IPS-20b (cell line): Measurements from ENCODE around the gene IGLL1.

Experiments
- H3K27ac ChIP-seq: one replicate; pipeline ENCODE4 v1.5.1; 2013; ENCODE audit warnings: low read length
- H3K27me3 ChIP-seq: 2 replicates; pipeline ENCODE4 v1.6.1; 2013; ENCODE audit warnings: mild to moderate bottlenecking, low read length, inconsistent platforms; ENCODE audit not compliant: insufficient read depth
- H3K36me3 ChIP-seq: 2 replicates; pipeline ENCODE4 v1.6.1; 2013; ENCODE audit warnings: low read depth, mild to moderate bottlenecking, inconsistent platforms, low read length, moderate library complexity; ENCODE audit not compliant: insufficient read depth
- H3K4me1 ChIP-seq: 2 replicates; pipeline ENCODE4 v1.6.1; 2013; ENCODE audit warnings: mild to moderate bottlenecking, control low read depth, inconsistent platforms, low read length, moderate library complexity; ENCODE audit not compliant: insufficient read depth
- H3K4me3 ChIP-seq: 2 replicates; pipeline ENCODE4 v1.5.1; 2013; ENCODE audit warnings: mild to moderate bottlenecking, low read length, inconsistent platforms
- H3K9ac ChIP-seq: 2 replicates; pipeline ENCODE4 v1.6.1; 2013; ENCODE audit warnings: low read depth, mild to moderate bottlenecking, inconsistent platforms, low read length, moderate library complexity
- H3K9me3 ChIP-seq: 2 replicates; pipeline ENCODE4 v1.6.1; 2013; ENCODE audit warnings: mild to moderate bottlenecking, low read depth, low read length, inconsistent platforms; ENCODE audit not compliant: insufficient read depth

IGLL1 gene

DNA sequence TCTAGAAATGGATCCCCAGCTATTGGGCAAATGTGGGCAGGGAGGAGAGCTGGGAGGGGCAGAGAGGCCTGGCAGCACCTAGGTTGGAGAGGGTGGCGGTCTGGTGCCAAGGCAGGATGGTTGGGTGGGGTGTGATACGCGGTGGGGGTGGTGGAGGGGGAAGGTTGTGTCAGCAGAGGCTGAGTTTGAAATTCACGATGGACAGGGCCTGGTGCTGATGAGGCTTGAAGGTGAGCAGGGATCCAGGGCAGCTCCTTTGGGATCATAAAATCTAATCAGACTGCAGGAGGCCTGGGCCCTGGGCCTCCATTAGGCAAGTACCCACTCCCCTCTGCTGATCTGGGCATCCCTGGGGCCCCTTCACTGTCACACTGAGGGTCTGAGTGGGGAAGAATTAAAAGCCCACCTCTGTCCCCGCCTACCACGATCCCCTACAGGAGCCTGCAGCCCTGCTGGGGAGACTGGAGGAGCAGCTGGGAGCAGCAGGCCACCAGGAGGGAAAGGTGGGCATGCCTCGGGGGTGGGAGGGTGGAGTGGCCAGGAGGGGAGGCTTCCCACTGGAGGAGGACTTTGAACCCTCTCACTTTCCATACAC is 24.0 kb downstream of the IGLL1 start:
- Histone ChIP-seq H3K27ac (no peak overlapping the region), H3K4me1 (no peaks in the 10 kb centered on the region), H3K4me3 (no peak overlapping the region), H3K9me3 (no peaks in the 10 kb centered on the region), H3K9ac (no peak overlapping the region), H3K27me3 (peaks cover 17% of the 10 kb centered on the region; the same call in 1 of the 2 replicates), H3K36me3 (no peaks in the 10 kb centered on the region)

DNA sequence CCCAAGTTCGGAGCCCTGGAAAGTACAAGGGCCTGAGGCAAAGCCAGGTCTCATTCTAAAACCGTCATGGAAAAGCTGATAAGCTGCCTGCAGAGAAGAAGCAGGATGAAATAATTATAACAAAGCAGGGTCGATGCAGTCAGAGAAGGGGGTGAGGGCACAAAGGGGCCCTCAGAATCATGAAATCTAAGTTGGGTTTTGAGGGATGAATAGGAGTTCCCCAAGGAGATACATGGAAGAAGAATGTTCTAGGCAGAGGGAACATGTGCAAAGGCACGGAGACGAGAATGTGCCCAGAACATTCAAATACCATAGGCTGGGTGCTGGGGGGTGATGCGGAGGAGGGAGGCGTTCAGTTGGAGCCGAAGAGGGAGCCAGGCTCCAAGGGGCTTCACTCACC is 25.0 kb downstream of the IGLL1 start:
- Histone ChIP-seq H3K36me3 (no peaks in the 10 kb centered on the region), H3K4me1 (no peaks in the 10 kb centered on the region), H3K9ac (no peak overlapping the region), H3K27me3 (peaks cover 17% of the 10 kb centered on the region; the same call in 1 of the 2 replicates), H3K27ac (no peak overlapping the region), H3K4me3 (no peak overlapping the region), H3K9me3 (peaks cover 5% of the 10 kb centered on the region; the same call in 1 of the 2 replicates)

DNA sequence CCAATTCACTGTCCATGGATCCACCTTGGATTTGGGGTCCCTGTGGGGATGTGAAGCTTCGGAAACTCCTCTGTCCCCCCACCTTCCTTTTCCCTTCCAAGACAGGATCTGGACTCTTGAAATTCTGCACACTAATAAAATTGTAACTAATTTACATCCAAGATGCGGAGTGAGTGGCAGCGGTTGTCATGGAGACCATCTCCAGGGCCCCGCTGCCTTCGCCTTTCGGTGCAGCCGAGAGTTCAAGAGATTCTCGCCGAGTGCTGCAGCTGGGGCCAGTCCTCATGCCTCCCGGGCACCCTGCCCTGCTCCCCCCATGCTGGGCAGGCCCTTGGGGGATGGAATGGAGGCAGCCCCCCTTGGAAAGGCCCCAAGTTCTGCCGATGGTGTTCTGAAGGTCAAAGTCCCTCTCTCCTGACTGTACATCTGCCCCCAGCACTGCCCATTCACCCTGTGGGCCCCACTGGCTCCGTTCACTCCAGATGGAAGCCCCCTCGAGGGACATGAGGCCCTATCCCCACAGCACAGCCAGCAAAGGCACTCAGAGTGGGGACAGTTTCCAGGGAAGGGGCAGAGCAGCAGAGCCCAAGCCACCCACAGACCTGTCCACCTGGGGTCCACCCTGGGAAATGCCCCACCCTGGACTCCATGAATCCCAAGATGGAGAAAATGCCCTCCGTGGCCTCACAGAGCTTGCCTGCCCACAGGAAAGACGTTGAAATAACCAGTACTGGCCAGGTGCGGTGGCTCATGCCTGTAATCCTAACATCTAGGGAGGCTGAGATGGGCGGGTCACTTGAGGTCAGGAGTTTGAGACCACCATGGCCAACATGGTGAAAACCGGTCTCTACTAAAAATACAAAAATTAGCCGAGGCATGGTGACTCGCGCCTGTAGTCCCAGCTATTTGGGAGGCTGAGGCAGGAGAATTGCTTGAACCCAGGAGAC is 25.9 kb downstream of the IGLL1 start:
- Histone ChIP-seq H3K27me3 (peaks cover 17% of the 10 kb centered on the region; the same call in 1 of the 2 replicates), H3K4me3 (no peak overlapping the region), H3K27ac (no peak overlapping the region), H3K9me3 (peaks cover 5% of the 10 kb centered on the region; the same call in 1 of the 2 replicates), H3K4me1 (no peaks in the 10 kb centered on the region), H3K36me3 (no peaks in the 10 kb centered on the region), H3K9ac (no peak overlapping the region)

DNA sequence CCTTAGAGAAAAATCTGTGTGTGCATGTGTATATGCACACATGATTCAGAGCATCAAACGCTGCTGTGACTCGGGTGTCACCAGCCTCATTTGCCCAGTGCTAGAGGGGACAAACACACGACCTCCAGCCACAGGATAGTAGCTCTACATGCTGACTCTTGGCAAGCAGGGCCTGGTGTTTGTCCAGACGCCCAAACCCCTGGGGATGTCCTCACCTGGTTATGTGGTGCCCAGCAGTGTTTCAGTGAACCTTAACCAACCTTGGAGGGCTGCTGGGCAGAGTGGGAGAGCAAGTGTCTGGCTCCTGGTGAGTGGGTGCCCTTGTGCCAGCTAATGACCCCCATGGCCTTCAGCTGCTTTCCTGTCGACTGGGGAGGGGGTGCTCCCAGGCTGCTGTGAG is 26.7 kb downstream of the IGLL1 start:
- Histone ChIP-seq H3K4me1 (no peaks in the 10 kb centered on the region), H3K9me3 (peaks cover 5% of the 10 kb centered on the region; the same call in 1 of the 2 replicates), H3K9ac (no peak overlapping the region), H3K27ac (no peak overlapping the region), H3K27me3 (peaks cover 17% of the 10 kb centered on the region; the same call in 1 of the 2 replicates), H3K4me3 (no peak overlapping the region), H3K36me3 (no peaks in the 10 kb centered on the region)

DNA sequence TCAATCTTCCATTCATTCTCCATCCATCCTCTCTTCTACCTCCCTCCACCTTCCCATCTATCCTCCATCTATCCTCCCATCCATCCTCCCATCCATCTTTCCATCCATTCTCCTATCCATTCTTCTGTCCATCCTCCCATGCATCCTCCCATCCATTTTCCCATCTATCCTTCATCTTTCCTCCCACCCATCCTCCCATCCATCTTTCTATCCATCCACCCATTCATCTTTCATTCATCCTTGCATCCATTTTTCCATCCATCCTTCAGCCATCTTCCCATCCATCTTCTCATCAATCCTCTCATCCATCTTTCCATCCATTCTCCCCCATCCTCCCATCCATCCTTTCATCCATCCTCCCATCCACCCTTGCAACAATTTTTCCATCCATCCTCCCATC is 27.5 kb downstream of the IGLL1 start:
- Histone ChIP-seq H3K27ac (no peak overlapping the region), H3K4me3 (no peak overlapping the region), H3K27me3 (peaks cover 17% of the 10 kb centered on the region; the same call in 1 of the 2 replicates), H3K9me3 (peaks cover 5% of the 10 kb centered on the region; the same call in 1 of the 2 replicates), H3K36me3 (no peaks in the 10 kb centered on the region), H3K4me1 (no peaks in the 10 kb centered on the region), H3K9ac (no peak overlapping the region)

DNA sequence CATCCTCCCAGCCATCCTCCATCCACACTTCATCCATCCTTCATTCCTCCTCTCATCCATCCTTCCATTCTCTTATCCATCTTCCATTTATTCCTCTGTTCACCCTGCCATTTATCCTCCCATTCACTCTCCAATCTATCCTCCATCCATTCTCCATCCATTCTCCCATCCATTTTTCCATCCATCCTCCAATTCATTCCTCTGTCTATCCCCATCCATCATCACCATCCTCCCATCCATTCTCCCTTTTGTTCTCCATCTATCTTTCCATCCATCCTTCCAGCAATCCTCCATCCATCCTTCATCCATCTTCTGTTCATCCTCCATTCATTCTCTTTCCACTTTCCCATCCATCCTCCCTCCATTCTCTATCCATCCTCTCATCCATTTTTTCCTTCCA is 28.7 kb downstream of the IGLL1 start:
- H3K4me1 ChIP-seq, result no peaks in the 10 kb centered on the region
- no peak overlapping the region for H3K9ac ChIP-seq
- peaks cover 17% of the 10 kb centered on the region; the same call in 1 of the 2 replicates for H3K27me3 ChIP-seq
- no peak overlapping the region for H3K4me3 ChIP-seq
- no peak overlapping the region for H3K27ac ChIP-seq
- peaks cover 5% of the 10 kb centered on the region; the same call in 1 of the 2 replicates for H3K9me3 ChIP-seq
- no peaks in the 10 kb centered on the region for H3K36me3 ChIP-seq

DNA sequence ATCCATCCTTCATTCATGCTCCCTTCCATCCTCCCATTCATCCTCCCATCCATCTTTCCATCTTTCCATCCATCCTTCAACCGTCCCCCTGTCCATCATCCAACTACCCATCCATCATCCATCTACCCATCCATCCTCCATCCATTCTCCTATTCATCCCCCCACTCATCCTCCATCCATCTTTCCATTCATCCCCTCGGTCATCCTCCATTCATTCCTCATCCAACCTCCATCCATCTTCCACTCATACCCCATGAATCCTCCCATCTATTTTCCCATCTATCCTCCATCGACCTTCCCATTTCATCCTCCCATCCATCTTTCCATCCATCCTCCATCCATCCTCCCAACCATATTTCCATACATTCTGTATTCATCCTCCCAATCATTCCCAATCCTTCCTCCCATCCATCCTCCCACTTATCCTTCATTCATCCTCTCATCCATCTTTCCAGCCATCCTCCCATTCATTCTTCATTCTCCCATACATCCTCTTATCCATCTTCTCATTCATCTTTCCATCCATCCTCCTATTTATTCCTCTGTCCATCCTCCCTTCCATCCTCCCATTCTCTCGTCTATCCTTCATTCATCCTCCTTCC is 29.9 kb downstream of the IGLL1 start:
- peaks cover 17% of the 10 kb centered on the region; the same call in 1 of the 2 replicates for H3K27me3 ChIP-seq
- H3K27ac ChIP-seq, result no peak overlapping the region
- H3K9me3 ChIP-seq, result peaks cover 5% of the 10 kb centered on the region; the same call in 1 of the 2 replicates

DNA sequence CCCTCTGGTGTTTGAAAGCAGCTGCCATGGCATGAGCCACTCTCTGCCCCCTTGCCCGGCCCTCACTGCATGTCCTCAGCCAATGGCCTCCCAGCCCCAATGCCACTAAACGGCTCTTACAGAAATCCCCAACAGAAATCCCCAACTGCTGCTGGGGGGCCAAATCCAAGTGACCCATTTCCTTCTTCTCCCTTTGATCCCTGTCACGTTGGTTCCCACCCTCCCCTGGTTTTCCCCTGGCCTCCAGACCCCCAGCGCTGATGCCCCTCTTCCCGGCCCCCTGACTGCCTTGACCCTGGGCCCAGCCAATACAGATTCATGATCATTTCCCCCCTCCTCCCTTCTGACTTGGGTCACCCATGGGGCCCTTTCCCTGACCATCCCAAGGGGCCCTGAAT is 30.9 kb downstream of the IGLL1 start:
- H3K4me1 ChIP-seq, result no peaks in the 10 kb centered on the region
- peaks cover 17% of the 10 kb centered on the region; the same call in 1 of the 2 replicates for H3K27me3 ChIP-seq

More for the DNA sequence above, 29.9 kb downstream of the IGLL1 start:
- Histone ChIP-seq H3K4me3 (no peak overlapping the region), H3K36me3 (peaks cover 4% of the 10 kb centered on the region; the same call in 1 of the 2 replicates), H3K4me1 (no peaks in the 10 kb centered on the region), H3K9ac (no peak overlapping the region)

DNA sequence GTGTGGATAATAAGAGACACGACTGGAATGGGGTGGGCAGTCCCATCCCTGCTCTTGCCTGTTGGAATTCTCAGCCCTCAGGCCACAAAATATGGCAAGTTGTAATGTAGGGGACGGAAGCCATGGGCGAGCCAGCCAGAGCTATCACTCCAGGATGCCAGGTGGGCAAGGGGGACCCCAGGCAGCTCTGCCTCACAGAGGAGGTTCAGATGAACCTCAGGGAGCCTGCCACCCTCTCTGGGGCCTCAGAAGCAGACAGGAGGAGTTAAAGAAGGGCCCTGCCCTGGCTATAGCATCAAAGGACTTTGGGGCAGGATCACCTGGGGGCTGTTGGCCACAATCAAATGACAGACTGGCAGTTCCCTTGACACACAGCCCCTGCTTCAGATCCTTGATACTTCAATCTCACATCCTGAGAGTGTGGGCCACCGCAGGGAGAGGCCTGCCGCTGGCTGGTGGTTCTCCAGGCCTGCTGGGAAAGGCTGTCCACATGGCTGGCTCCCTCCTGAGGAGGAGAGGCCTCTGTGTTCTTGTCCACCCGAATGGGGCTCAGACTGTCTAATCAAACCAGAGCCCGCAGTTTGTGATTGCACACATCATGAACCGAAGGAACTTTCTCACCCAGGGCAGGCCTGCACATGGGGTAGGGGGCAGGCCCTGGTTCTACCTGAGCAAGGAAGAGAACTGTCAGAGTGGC is 31.4 kb downstream of the IGLL1 start:
- no peak overlapping the region for H3K27ac ChIP-seq
- peaks cover 5% of the 10 kb centered on the region; the same call in 1 of the 2 replicates for H3K36me3 ChIP-seq
- H3K9ac ChIP-seq, result no peak overlapping the region
- no peaks in the 10 kb centered on the region for H3K4me1 ChIP-seq
- no peak overlapping the region for H3K4me3 ChIP-seq
- H3K27me3 ChIP-seq, result peaks cover 17% of the 10 kb centered on the region; the same call in 1 of the 2 replicates
- H3K9me3 ChIP-seq, result peaks cover 5% of the 10 kb centered on the region; the same call in 1 of the 2 replicates

More for the DNA sequence above, 30.9 kb downstream of the IGLL1 start:
- H3K36me3 ChIP-seq, result peaks cover 5% of the 10 kb centered on the region; the same call in 1 of the 2 replicates
- H3K9me3 ChIP-seq, result peaks cover 5% of the 10 kb centered on the region; the same call in 1 of the 2 replicates
- H3K9ac ChIP-seq, result no peak overlapping the region
- no peak overlapping the region for H3K4me3 ChIP-seq
- no peak overlapping the region for H3K27ac ChIP-seq

DNA sequence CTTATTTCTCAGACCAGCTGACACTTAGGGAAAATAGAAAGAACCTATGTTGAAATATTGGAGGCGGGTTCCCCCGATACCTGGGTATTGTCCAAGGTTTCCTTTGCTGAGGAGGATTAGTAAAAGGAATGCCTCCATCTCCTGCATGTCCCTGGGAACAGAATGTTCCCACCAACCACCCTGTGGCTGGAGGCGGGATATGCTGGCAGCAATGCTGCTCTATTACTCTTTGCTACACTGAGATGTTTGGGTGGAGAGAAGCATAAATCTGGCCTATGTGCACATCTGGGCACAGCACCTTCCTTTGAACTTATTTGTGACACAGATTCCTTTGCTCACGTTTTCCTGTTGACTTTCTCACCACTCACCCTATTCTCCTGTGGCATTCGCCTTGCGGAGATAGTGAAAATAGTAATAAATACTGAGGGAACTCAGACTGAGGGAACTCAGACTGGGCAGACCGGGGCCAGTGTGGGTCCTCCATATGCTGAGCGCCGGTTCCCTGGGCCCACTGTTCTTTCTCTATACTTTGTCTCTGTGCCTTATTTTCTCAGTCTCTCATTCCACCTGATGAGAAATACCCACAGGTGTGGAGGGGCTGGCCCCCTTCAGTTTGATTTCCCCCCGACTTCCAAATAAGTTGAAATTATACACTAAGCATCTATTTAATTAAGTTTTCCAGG is 32.1 kb downstream of the IGLL1 start:
- H3K36me3 ChIP-seq, result peaks cover 5% of the 10 kb centered on the region; the same call in 1 of the 2 replicates
- no peak overlapping the region for H3K27ac ChIP-seq
- H3K9me3 ChIP-seq, result peaks cover 5% of the 10 kb centered on the region; the same call in 1 of the 2 replicates
- no peak overlapping the region for H3K9ac ChIP-seq
- peaks cover 11% of the 10 kb centered on the region; the same call in 1 of the 2 replicates for H3K27me3 ChIP-seq
- H3K4me1 ChIP-seq, result no peaks in the 10 kb centered on the region
- H3K4me3 ChIP-seq, result no peak overlapping the region
